Measurements from ENCODE around the gene STK16. TPM values are rescaled to one million over a fixed set of nuclear protein-coding genes. Genes with fewer than 3 reads are reported as not detected.
A peak's percentile ranks its signal among the peaks of the same experiment; 100 is the strongest.

The STK16 gene
- total and polyA plus RNA-seq, 8 donors = 14.7 to 28.4 (median 17.1) TPM

GRCh38 chr2:219261024-219261855 is 16.0 kb downstream of the STK16 start:
- intact Hi-C loops (cut with DNase I) = no loop called here
- TF ChIP-seq CTCF (IDR thresholded peaks at IDR 0.05) = no peak
- Histone ChIP-seq H3K27ac (no peak overlapping the region), H3K36me3 (no peaks in the 10 kb centered on the region), H3K27me3 (no peaks in the 10 kb centered on the region), H3K4me3 (no peak overlapping the region), H3K4me1 (no peaks in the 10 kb centered on the region), H3K9me3 (no peaks in the 10 kb centered on the region)
- FAIRE-seq (no peak), ATAC-seq (no peak), DNase-seq (no peak)
- WGBS, 2 donors = 64% methylated on average over 5 of the region's 5 CpGs

GRCh38 chr2:219266232-219266631 is 21.0 kb downstream of the STK16 start:
- TF ChIP-seq CTCF (IDR thresholded peaks at IDR 0.05) = no peak
- no peak for DNase-seq
- Histone ChIP-seq H3K27ac (no peak overlapping the region), H3K4me1 (no peaks in the 10 kb centered on the region), H3K36me3 (no peaks in the 10 kb centered on the region), H3K9me3 (no peaks in the 10 kb centered on the region), H3K27me3 (no peaks in the 10 kb centered on the region), H3K4me3 (no peak overlapping the region)
- intact Hi-C loops (cut with DNase I) = no loop called here
- 76 to 78% methylated on average over 5 of the region's 5 CpGs for WGBS, 2 donors
- no peak for ATAC-seq
- no peak for FAIRE-seq

GRCh38 chr2:219266886-219267285 is 21.6 kb downstream of the STK16 start:
- 83 to 100% methylated on average over 1 of the region's 1 CpG for WGBS, 2 donors
- ATAC-seq = no peak
- intact Hi-C loops (cut with DNase I) = no loop called here
- H3K4me3 ChIP-seq = no peak overlapping the region
- DNase-seq = no peak
- H3K27ac ChIP-seq = no peak overlapping the region
- no peaks in the 10 kb centered on the region for H3K9me3 ChIP-seq
- no peak for TF ChIP-seq CTCF (IDR thresholded peaks at IDR 0.05)
- no peaks in the 10 kb centered on the region for H3K4me1 ChIP-seq
- no peaks in the 10 kb centered on the region for H3K36me3 ChIP-seq
- no peaks in the 10 kb centered on the region for H3K27me3 ChIP-seq
- FAIRE-seq = no peak

GRCh38 chr2:219268294-219268693 is 23.0 kb downstream of the STK16 start:
- no peaks in the 10 kb centered on the region for H3K36me3 ChIP-seq
- TF ChIP-seq CTCF (IDR thresholded peaks at IDR 0.05) = no peak
- no peaks in the 10 kb centered on the region for H3K27me3 ChIP-seq
- no peaks in the 10 kb centered on the region for H3K9me3 ChIP-seq
- FAIRE-seq = no peak
- no peak for DNase-seq
- H3K27ac ChIP-seq = no peak overlapping the region
- intact Hi-C loops (cut with DNase I) = no loop called here
- H3K4me1 ChIP-seq = no peaks in the 10 kb centered on the region
- ATAC-seq = no peak
- 85 to 86% methylated on average over 2 of the region's 2 CpGs for WGBS, 2 donors
- H3K4me3 ChIP-seq = no peak overlapping the region

- intact Hi-C loops (cut with DNase I) = no loop called here
These were observed 24.2 kb downstream of the STK16 start for GRCh38 chr2:219269362-219270054.

More at GRCh38 chr2:219269362-219270054, 24.2 kb downstream of the STK16 start:
- H3K27ac ChIP-seq = no peak overlapping the region
- no peaks in the 10 kb centered on the region for H3K4me1 ChIP-seq
- TF ChIP-seq CTCF (IDR thresholded peaks at IDR 0.05) = no peak
- WGBS, 2 donors = 33 to 34% methylated on average over 8 of the region's 8 CpGs
- no peak overlapping the region for H3K4me3 ChIP-seq
- no peaks in the 10 kb centered on the region for H3K36me3 ChIP-seq
- no peak for FAIRE-seq
- ATAC-seq = peak; percentile 72 to 91 (median 72)
- H3K9me3 ChIP-seq = no peaks in the 10 kb centered on the region
- peak; percentile 56 to 76 (median 68) for DNase-seq
- H3K27me3 ChIP-seq = no peaks in the 10 kb centered on the region

All from pancreas (tissue), 10 donors.